GM19043 (cell line): ENCODE results near the gene P4HA1.
A peak's percentile ranks its signal among the peaks of the same experiment; 100 is the strongest.
"Not testable (repeated sequence)": the region's sequence is repeated elsewhere in the genome, so short reads cannot be mapped to it uniquely, and the experiment has no call there.

Experiments
- ATAC-seq: cut with Tn5 transposase; IDR thresholded peaks from one replicate; pipeline ENCODE4 v1.9.1; 2021; ENCODE audit warnings: low read depth; ENCODE audit not compliant: unreplicated experiment

The P4HA1 gene

GRCh38 chr10:73096449-73097304, at the start of gene P4HA1:
Gene P4HA1, minus strand, starts transcription at chr10:73096866. Its CDS starts 21,983 bp downstream, at chr10:73074883.
- peak; percentile 71 for ATAC-seq

GRCh38 chr10:73141603-73142002, 44.9 kb upstream of the P4HA1 start:
- ATAC-seq, result no peak

- no peak for ATAC-seq
These were observed 42.6 kb upstream of the P4HA1 start for GRCh38 chr10:73139251-73139650.

GRCh38 chr10:73136627-73137026, 40.0 kb upstream of the P4HA1 start:
- no peak for ATAC-seq

GRCh38 chr10:73134727-73135126, 38.1 kb upstream of the P4HA1 start:
- no peak for ATAC-seq

GRCh38 chr10:73131913-73132686, 35.4 kb upstream of the P4HA1 start:
- ATAC-seq, result no peak

GRCh38 chr10:73131301-73131700, 34.6 kb upstream of the P4HA1 start:
- no peak for ATAC-seq

GRCh38 chr10:73126343-73126742, 29.7 kb upstream of the P4HA1 start:
- no peak for ATAC-seq

- ATAC-seq, result no peak
These were observed 23.3 kb upstream of the P4HA1 start for GRCh38 chr10:73119952-73120351.

GRCh38 chr10:73119457-73119856, 22.8 kb upstream of the P4HA1 start:
- ATAC-seq, result no peak

- ATAC-seq, result peak; percentile 60
These were observed 21.5 kb upstream of the P4HA1 start for GRCh38 chr10:73117976-73118743.

GRCh38 chr10:73116017-73116416, 19.4 kb upstream of the P4HA1 start:
- ATAC-seq, result no peak

- no peak for ATAC-seq
These were observed 16.9 kb upstream of the P4HA1 start for GRCh38 chr10:73113551-73113950.

GRCh38 chr10:73112032-73112431, 15.4 kb upstream of the P4HA1 start:
- ATAC-seq, result not testable (repeated sequence)

- ATAC-seq, result peak; percentile 53
These were observed 13.7 kb upstream of the P4HA1 start, which contains the start of gene NUDT13 for GRCh38 chr10:73110345-73110849. Gene NUDT13, plus strand, starts transcription at chr10:73110455. Its CDS starts 3,911 bp downstream, at chr10:73114366.

GRCh38 chr10:73109248-73109652, 12.6 kb upstream of the P4HA1 start:
- not testable (repeated sequence) for ATAC-seq

- no peak for ATAC-seq
These were observed 9.6 kb upstream of the P4HA1 start for GRCh38 chr10:73106301-73106700.

GRCh38 chr10:73099141-73099540, 2.5 kb upstream of the P4HA1 start:
- ATAC-seq, result no peak

GRCh38 chr10:73097305-73097670, 622 bp upstream of the P4HA1 start:
- no peak for ATAC-seq

GRCh38 chr10:73096041-73096448, 621 bp downstream of the P4HA1 start:
- peak; percentile 37 for ATAC-seq
